Measurements from ENCODE around the gene SWAP70.

- TF ChIP-seq, protein P1, sequence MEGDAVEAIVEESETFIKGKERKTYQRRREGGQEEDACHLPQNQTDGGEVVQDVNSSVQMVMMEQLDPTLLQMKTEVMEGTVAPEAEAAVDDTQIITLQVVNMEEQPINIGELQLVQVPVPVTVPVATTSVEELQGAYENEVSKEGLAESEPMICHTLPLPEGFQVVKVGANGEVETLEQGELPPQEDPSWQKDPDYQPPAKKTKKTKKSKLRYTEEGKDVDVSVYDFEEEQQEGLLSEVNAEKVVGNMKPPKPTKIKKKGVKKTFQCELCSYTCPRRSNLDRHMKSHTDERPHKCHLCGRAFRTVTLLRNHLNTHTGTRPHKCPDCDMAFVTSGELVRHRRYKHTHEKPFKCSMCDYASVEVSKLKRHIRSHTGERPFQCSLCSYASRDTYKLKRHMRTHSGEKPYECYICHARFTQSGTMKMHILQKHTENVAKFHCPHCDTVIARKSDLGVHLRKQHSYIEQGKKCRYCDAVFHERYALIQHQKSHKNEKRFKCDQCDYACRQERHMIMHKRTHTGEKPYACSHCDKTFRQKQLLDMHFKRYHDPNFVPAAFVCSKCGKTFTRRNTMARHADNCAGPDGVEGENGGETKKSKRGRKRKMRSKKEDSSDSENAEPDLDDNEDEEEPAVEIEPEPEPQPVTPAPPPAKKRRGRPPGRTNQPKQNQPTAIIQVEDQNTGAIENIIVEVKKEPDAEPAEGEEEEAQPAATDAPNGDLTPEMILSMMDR (conservative IDR thresholded peaks at IDR 0.05 in 1 of 2, IDR thresholded peaks at IDR 0.05 in 1 of 2; ENCODE audit: low read depth in 1 of 2, low read length in 2 of 2) = peak; percentile 10 to 22
- no peak for TF ChIP-seq EZH2 (IDR thresholded peaks at IDR 0.05; ENCODE audit: low read length, missing control alignments)
Observed at GRCh38 chr11:9758637-9759518, 95.0 kb downstream of the SWAP70 start.

Measured in fibroblast of lung (primary cell).